Cardiac fibroblast (primary cell): Measurements from ENCODE around the gene PROCA1.

ENCODE experiments used
- DNase-seq, 2 donors: peaks; one replicate each; pipeline versions ENCODE4 v3.0.0 to v3.0.0-alpha.2; 2010; ENCODE audit warnings: low read depth in 2 of 2
- H3K4me3 ChIP-seq, 2 donors: replicated peaks in 1 of 2; 1 replicate in 1 of 2; 2 replicates in 1 of 2; pipeline ENCODE4 v1.5.1; 2011; ENCODE audit warnings: low read depth in 2 of 2, low read length in 2 of 2, mild to moderate bottlenecking in 2 of 2, moderate library complexity in 1 of 2
- TF ChIP-seq, protein P1 (sequence below): IDR thresholded peaks from one replicate; pipeline ENCODE4 v1.5.1; 2011; ENCODE audit warnings: low read depth, mild to moderate bottlenecking, low read length, inconsistent platforms

The PROCA1 gene, protein sequence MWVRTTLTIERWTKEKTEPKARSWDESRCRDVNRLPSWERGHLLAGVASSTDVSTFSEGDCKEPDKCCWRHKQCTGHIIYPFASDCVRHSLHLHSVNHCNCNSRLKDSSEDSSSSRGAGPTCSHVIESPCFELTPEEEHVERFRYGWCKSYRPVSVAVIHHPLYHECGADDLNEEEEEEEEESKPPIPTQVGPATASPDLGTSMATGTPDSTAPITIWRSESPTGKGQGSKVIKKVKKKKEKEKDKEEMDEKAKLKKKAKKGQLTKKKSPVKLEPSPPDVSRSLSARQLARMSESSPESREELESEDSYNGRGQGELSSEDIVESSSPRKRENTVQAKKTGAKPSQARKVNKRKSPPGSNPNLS

DNA sequence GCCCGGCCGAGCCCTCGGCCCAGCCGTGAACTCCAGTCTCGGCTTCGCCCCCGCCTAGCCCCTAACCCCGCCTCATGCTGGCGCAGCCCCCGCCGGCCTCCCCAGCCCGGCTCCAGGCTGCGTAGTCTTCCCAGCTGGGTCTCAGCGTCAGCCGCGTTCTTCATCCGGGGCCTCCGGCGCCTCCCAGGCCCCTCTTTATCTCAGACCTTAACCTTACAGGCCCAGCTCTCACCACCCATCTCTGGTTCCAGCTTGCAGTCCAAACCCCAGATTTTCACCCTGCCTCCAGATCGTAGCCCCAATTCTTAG lies at the start of gene PROCA1:
PROCA1 (minus strand) TSS at position 166 of the 309 bp plus-strand sequence. CDS start 228 bp downstream, outside the sequence.
- no peak for DNase-seq
- TF ChIP-seq, protein P1, sequence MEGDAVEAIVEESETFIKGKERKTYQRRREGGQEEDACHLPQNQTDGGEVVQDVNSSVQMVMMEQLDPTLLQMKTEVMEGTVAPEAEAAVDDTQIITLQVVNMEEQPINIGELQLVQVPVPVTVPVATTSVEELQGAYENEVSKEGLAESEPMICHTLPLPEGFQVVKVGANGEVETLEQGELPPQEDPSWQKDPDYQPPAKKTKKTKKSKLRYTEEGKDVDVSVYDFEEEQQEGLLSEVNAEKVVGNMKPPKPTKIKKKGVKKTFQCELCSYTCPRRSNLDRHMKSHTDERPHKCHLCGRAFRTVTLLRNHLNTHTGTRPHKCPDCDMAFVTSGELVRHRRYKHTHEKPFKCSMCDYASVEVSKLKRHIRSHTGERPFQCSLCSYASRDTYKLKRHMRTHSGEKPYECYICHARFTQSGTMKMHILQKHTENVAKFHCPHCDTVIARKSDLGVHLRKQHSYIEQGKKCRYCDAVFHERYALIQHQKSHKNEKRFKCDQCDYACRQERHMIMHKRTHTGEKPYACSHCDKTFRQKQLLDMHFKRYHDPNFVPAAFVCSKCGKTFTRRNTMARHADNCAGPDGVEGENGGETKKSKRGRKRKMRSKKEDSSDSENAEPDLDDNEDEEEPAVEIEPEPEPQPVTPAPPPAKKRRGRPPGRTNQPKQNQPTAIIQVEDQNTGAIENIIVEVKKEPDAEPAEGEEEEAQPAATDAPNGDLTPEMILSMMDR: no peak
- H3K4me3 ChIP-seq: peak within 1 kb of the TSS; percentile 44 to 60

DNA sequence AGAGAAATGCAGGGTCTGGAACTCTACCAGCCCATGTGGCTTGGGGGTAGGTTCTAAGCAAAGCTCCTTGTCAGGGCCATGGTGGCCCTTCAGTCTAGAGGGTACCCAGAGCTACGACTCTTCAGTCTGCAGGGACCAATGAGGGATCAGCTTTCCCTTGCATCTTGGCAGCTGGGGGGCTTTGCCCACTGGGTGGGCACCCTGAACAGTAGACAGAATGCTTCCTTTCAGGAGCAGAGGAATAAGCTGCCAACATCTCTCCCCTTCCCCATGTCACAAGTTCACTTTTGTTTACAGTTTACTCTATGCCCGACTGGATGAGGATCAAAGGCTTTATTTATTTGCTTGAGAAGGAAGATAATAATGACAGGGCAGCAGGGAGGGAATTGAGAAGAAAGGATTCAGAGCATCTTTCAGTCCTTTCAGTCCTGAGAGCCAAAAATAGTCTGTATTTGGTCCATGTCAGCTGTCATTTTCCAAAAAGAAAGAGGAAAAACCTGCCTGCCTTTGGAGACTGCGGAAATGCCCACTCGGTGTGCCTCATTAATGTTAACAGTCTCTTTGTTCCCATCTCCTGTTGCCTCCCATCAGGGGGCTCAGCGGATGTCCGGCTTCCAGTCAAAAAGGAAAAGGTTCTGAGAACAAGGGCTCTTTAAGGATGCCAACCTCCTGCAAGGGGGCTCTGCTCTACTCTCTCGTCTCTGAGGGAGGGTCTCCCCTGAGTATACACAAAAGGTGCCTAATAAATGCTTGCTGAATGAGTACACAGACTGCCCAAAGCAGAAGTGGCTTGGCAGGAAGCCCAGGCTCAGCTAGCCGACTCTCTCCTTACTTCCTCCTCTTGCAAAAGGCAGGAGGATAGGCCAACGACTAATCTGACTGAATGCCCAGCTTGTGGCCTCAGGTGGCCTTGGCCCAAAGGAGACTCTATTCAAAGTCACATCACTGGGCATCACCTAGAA lies 49.2 kb upstream of the PROCA1 start:
- DNase-seq: peak; percentile 66 to 67
- TF ChIP-seq, protein P1: no peak
- H3K4me3 ChIP-seq: no peak overlapping the region

DNA sequence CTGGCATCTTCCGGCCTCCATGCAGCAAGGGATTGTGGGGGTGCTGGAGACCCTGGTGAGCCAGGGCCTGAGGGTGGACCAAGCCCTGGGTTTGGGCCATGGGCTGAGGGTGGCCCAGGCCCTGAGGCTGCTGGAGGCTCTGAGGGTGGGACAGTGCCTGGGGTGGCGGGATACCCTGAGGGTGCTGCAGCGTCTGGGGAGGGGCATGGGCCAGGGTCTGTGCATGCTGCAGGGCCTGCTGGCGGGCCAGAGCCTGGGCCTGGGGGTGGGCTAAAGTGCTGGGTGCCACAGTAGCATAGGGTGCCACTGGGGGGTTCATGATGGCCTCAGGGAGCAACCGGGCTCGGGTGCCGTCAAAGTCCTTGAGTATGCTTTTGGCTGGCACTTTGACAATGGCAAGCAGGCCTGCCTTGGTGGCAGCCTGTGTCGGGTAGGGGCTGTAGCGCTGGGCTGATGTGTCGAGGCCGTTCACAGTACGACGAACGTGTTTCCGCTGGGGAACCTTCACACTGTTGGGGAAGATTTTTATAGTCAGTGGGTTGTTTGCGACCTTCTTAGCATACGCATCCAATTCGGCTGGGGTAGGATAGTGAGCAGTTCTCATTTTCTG lies 47.7 kb upstream of the PROCA1 start:
- H3K4me3 ChIP-seq: no peak overlapping the region
- TF ChIP-seq, protein P1: no peak
- DNase-seq: no peak

DNA sequence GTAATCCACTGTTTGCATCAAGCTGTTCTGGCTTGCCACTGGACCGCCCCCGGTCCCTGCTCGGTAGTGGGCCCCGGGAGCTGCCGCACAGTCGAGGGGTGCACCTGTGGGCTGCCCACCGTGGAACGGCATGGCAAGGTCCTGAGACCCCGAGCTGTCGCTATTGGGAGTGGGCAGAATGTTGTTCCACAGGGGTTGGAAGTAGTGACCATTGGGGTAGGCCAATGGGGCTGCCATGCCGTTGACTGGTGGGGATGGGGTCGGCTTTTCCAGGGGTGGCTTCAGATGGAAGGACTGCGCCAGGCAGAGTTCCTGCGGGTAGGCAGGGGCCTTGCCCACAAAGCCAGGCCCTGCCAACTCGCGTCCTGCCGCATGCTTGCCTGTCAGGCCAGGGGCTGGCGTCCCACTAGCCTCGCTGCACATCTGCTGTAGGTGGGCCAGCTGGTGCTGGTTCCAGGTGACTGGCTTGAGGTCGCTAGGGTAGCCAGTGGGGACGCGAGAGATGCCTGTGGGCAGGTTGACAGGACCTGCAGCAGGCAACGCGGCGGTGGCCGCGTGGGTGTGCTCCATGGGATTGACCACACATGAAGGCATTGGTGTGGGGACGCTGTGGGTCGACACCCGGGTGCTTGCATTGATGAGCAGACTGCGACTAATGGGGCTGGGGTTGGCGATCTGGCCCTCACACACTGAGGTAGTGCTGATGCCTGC lies 46.9 kb upstream of the PROCA1 start:
- TF ChIP-seq, protein P1: no peak
- no peak for DNase-seq
- H3K4me3 ChIP-seq: no peak overlapping the region

DNA sequence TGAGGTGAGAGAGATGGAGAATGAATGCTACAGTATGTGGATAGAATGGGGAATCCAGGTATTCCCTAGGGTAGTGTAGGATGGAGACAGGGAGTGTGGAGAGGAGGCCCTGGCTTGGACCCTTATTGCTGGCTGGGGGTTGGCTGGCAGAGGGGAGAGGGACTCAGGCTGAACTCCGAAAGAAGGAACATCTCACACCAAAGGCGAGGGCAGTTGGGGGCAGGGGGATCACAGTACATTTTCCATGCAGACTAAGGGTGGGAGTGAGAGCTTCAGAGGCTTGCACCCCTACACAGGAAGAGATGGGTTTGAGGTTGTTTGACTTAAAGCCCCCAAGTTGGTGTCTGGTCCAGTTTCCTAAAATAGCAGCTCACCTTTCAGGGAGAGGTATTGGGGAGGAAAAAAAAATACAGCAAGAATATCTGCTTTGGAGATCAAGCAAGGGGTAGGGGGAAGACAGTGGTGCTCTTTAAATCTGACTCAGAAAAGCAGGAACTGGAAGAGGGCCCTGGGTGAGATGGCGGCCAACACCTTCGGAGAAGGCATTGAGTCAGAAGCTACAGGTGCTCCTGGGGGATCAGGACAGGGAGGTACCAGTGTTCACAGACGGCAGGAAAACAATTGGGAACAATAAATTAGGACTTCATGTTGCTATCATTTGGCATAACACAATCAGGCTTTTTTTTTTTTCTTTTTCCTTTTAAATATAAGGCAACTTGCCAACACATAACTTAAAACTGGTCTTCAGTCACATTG lies 44.5 kb upstream of the PROCA1 start:
- peak in 1 of 2 donors; percentile 32 for DNase-seq
- TF ChIP-seq, protein P1: no peak
- H3K4me3 ChIP-seq: no peak overlapping the region
